Measurements from ENCODE around the gene PLXNA1. TPM values are rescaled to one million over a fixed set of nuclear protein-coding genes. Genes with fewer than 3 reads are reported as not detected.

PLXNA1 gene
- total and polyA plus RNA-seq, 9 of the 15 experiments (the other 6 are each of a cell fraction or from before 2014, with no cell fraction given): 0.23 to 59.9 (median 16.8) TPM

GRCh38 chr3:126995926-126996512, 13.1 kb downstream of the PLXNA1 start (continued):
- TF ChIP-seq CTCF (IDR thresholded peaks at IDR 0.05 in 2 of 3, conservative IDR thresholded peaks at IDR 0.05 in 1 of 3; ENCODE audit: insufficient read depth in 2 of 3, low read depth in 1 of 3, low read length in 3 of 3) (peak in 1 of 3 experiments; percentile 26; a peak in 1 of 6 replicates), TAL1 (IDR thresholded peaks at IDR 0.05) (no peak), MAFK (IDR thresholded peaks at IDR 0.05; ENCODE audit: low read length) (no peak), TFAP4 (CRISPR knock-in tag; IDR thresholded peaks at IDR 0.05; ENCODE audit: borderline replicate concordance) (peak; percentile 32; the same call in 1 of the 2 replicates), PBX2 (CRISPR knock-in tag; IDR thresholded peaks at IDR 0.05; ENCODE audit: low read depth) (no peak), PBX2 (tag; conservative IDR thresholded peaks at IDR 0.05; ENCODE audit: low read depth) (no peak), THAP7 (CRISPR knock-in tag; IDR thresholded peaks at IDR 0.05) (no peak), NELFE (IDR thresholded peaks at IDR 0.05; ENCODE audit: insufficient read depth, insufficient read length) (no peak), ZNF408 (CRISPR knock-in tag; IDR thresholded peaks at IDR 0.05; ENCODE audit: low read depth) (no peak), KHSRP (IDR thresholded peaks at IDR 0.05) (no peak), NFXL1 (CRISPR knock-in tag; IDR thresholded peaks at IDR 0.05) (no peak), ZBTB1 (CRISPR knock-in tag; IDR thresholded peaks at IDR 0.05; ENCODE audit: borderline replicate concordance, low read depth) (no peak), RAD21 (CRISPR knock-in tag; conservative IDR thresholded peaks at IDR 0.05 in 1 of 2, IDR thresholded peaks at IDR 0.05 in 1 of 2) (0 out of 4 replicates have a peak, but pooled peaks of 1 of the 2 experiments have one; percentile 19), ZNF140 (CRISPR knock-in tag; IDR thresholded peaks at IDR 0.05) (no peak), SIX5 (IDR thresholded peaks at IDR 0.05; ENCODE audit: borderline replicate concordance in 1 of 2, insufficient read depth in 1 of 2, low read depth in 1 of 2, low read length in 2 of 2) (no peak), RBFOX2 (IDR thresholded peaks at IDR 0.05; ENCODE audit: low read depth, low read length) (0 out of 2 replicates have a peak, but pooled peaks have one; percentile 31), ZKSCAN1 (IDR thresholded peaks at IDR 0.05; ENCODE audit: low read depth, low read length) (no peak), TFAM (CRISPR knock-in tag; conservative IDR thresholded peaks at IDR 0.05) (no peak), HDAC6 (IDR thresholded peaks at IDR 0.05; ENCODE audit: low read depth, low read length) (no peak), NFE2L1 (tag; IDR thresholded peaks at IDR 0.05; ENCODE audit: borderline replicate concordance, low read depth) (no peak)

Measured in K562 (cell line).